H9 (cell line): ENCODE measurements around the gene ZNF831. TPM values are rescaled to one million over a fixed set of nuclear protein-coding genes. Genes with fewer than 3 reads are reported as not detected.

Experiments used
- DNase-seq: peaks from one replicate; pipeline ENCODE4 v3.0.0-alpha.2; 2017
- H2AFZ ChIP-seq: one replicate; pipeline ENCODE4 v1.6.1; 2013; ENCODE audit warnings: mild to moderate bottlenecking, low read length, control low read depth, moderate library complexity
- H2AK5ac ChIP-seq: 2 replicates; pipeline ENCODE4 v1.6.1; 2013; ENCODE audit warnings: low read length, control low read depth, mixed read lengths; ENCODE audit not compliant: insufficient read length
- H2BK120ac ChIP-seq: one replicate; pipeline ENCODE4 v1.6.1; 2013; ENCODE audit warnings: low read depth, mild to moderate bottlenecking, low read length, control low read depth, inconsistent platforms; ENCODE audit not compliant: poor library complexity, severe bottlenecking
- H2BK12ac ChIP-seq: 2 replicates; pipeline ENCODE4 v1.6.1; 2013; ENCODE audit warnings: low read length, control low read depth, mixed read lengths, low read depth; ENCODE audit not compliant: insufficient read length
- H2BK15ac ChIP-seq: 2 replicates; pipeline ENCODE4 v1.6.1; 2013; ENCODE audit warnings: low read depth, low read length, control low read depth
- H2BK20ac ChIP-seq: one replicate; pipeline ENCODE4 v1.6.1; 2013; ENCODE audit warnings: low read depth, mild to moderate bottlenecking, low read length, control low read depth, inconsistent platforms; ENCODE audit not compliant: poor library complexity, severe bottlenecking
- H2BK5ac ChIP-seq: 2 replicates; pipeline ENCODE4 v1.6.1; 2013; ENCODE audit warnings: low read length, control low read depth, mixed read lengths; ENCODE audit not compliant: insufficient read length
- H3K14ac ChIP-seq: 2 replicates; pipeline ENCODE4 v1.6.1; 2013; ENCODE audit warnings: low read length, control low read depth; ENCODE audit not compliant: insufficient read depth
- H3K18ac ChIP-seq: 2 replicates; pipeline ENCODE4 v1.6.1; 2013; ENCODE audit warnings: low read depth, mild to moderate bottlenecking, mixed read lengths, low read length, control low read depth; ENCODE audit not compliant: insufficient read length
- H3K23ac ChIP-seq: 2 replicates; pipeline ENCODE4 v1.6.1; 2013; ENCODE audit warnings: low read length, control low read depth, mixed read lengths, low read depth; ENCODE audit not compliant: insufficient read length
- H3K23me2 ChIP-seq: 2 replicates; pipeline ENCODE4 v1.6.1; 2013; ENCODE audit warnings: low read depth, mild to moderate bottlenecking, mixed read lengths, low read length, control low read depth; ENCODE audit not compliant: insufficient read length, poor library complexity, severe bottlenecking
- H3K27ac ChIP-seq: 2 replicates; pipeline ENCODE4 v1.5.1; 2013; ENCODE audit warnings: low read length, control low read depth, mixed read lengths, low read depth; ENCODE audit not compliant: insufficient read length
- H3K27me3 ChIP-seq: 2 replicates; pipeline ENCODE4 v1.6.1; 2013; ENCODE audit warnings: low read length, control low read depth, inconsistent platforms; ENCODE audit not compliant: insufficient read depth
- H3K4ac ChIP-seq: 2 replicates; pipeline ENCODE4 v1.6.1; 2013; ENCODE audit warnings: low read depth, mild to moderate bottlenecking, control low read depth, inconsistent platforms, low read length, moderate library complexity
- H3K4me1 ChIP-seq: 2 replicates; pipeline ENCODE4 v1.6.1; 2013; ENCODE audit warnings: low read length, control low read depth, inconsistent platforms; ENCODE audit not compliant: insufficient read depth
- H3K4me2 ChIP-seq: 2 replicates; pipeline ENCODE4 v1.6.1; 2013; ENCODE audit warnings: low read length, control low read depth, mixed read lengths; ENCODE audit not compliant: insufficient read length, insufficient read depth
- H3K56ac ChIP-seq: 2 replicates; pipeline ENCODE4 v1.6.1; 2013; ENCODE audit warnings: low read depth, mild to moderate bottlenecking, mixed read lengths, low read length, control low read depth; ENCODE audit not compliant: insufficient read length
- H3K79me1 ChIP-seq: 2 replicates; pipeline ENCODE4 v1.6.1; 2013; ENCODE audit warnings: low read depth, mild to moderate bottlenecking, moderate library complexity, low read length, control low read depth, inconsistent platforms; ENCODE audit not compliant: insufficient read depth, poor library complexity, severe bottlenecking
- H3K79me2 ChIP-seq: 2 replicates; pipeline ENCODE4 v1.6.1; 2013; ENCODE audit warnings: low read length, control low read depth, inconsistent platforms; ENCODE audit not compliant: insufficient read depth
- H3K9ac ChIP-seq: 2 replicates; pipeline ENCODE4 v1.6.1; 2013; ENCODE audit warnings: low read length, control low read depth, mixed read lengths; ENCODE audit not compliant: insufficient read length; ENCODE audit errors: extremely low read depth
- H3K9me3 ChIP-seq: one replicate; pipeline ENCODE4 v1.6.1; 2013; ENCODE audit warnings: low read depth, low read length, inconsistent platforms; ENCODE audit not compliant: control insufficient read depth
- H3T11ph ChIP-seq: one replicate; pipeline ENCODE4 v1.6.1; 2013; ENCODE audit warnings: mild to moderate bottlenecking, low read length, control low read depth, inconsistent platforms
- H4K20me1 ChIP-seq: one replicate; pipeline ENCODE4 v1.6.1; 2013; ENCODE audit not compliant: control insufficient read depth, insufficient read length, insufficient read depth
- H4K5ac ChIP-seq: 2 replicates; pipeline ENCODE4 v1.6.1; 2013; ENCODE audit warnings: low read depth, mild to moderate bottlenecking, mixed read lengths, low read length, control low read depth; ENCODE audit not compliant: insufficient read length
- H4K8ac ChIP-seq: replicated peaks from 2 replicates; pipeline ENCODE4 v1.6.1; 2013; ENCODE audit warnings: low read length, control low read depth, mixed read lengths, low read depth; ENCODE audit not compliant: insufficient read length
- H4K91ac ChIP-seq: 2 replicates; pipeline ENCODE4 v1.6.1; 2013; ENCODE audit warnings: low read depth, mild to moderate bottlenecking, moderate library complexity, mixed read lengths, low read length, control low read depth; ENCODE audit not compliant: insufficient read length
- H3K27ac Mint-ChIP-seq, 3 experiments: 2 replicates in 2 of 3; 3 replicates in 1 of 3; pipeline ENCODE4 v1.8.0; 2020 to 2021; ENCODE audit warnings: mixed read lengths in 3 of 3, mild to moderate bottlenecking in 1 of 3, moderate library complexity in 1 of 3
- H3K27me3 Mint-ChIP-seq: 2 replicates; pipeline ENCODE4 v1.8.0; 2021; ENCODE audit warnings: low read depth, mild to moderate bottlenecking, moderate library complexity, mixed read lengths
- H3K36me3 Mint-ChIP-seq, 3 experiments: 2 replicates in 2 of 3; 3 replicates in 1 of 3; pipeline ENCODE4 v1.8.0; 2020 to 2021; ENCODE audit warnings: low read depth in 3 of 3, mixed read lengths in 3 of 3; ENCODE audit not compliant: insufficient read depth in 1 of 3
- H3K4me1 Mint-ChIP-seq, 2 experiments: 2 replicates each; pipeline ENCODE4 v1.8.0; 2020; ENCODE audit warnings: mixed read lengths in 2 of 2
- H3K4me3 Mint-ChIP-seq, 2 experiments: 2 replicates in 1 of 2; 3 replicates in 1 of 2; pipeline ENCODE4 v1.8.0; 2020 to 2021; ENCODE audit warnings: mild to moderate bottlenecking in 2 of 2, mixed read lengths in 2 of 2, moderate library complexity in 1 of 2
- H3K9me3 Mint-ChIP-seq, 2 experiments: 2 replicates in 1 of 2; 3 replicates in 1 of 2; pipeline ENCODE4 v1.8.0; 2020; ENCODE audit warnings: mild to moderate bottlenecking in 2 of 2, mixed read lengths in 2 of 2, moderate library complexity in 1 of 2
- CTCF ChIP-seq: fragments of 200-600 bp; sonication (generic); conservative IDR thresholded peaks from 3 replicates; pipeline ENCODE4 v1.8.0; 2021; ENCODE audit warnings: antibody characterized with exemption, mild to moderate bottlenecking
- WGBS: extraction: QIAGEN DNeasy Blood & Tissue Kit; methylation state at CpG from one replicate; pipeline ENCODE4 v1.1.7; 2013; ENCODE audit warnings: missing lambda C conversion rate, low lambda C conversion rate, mixed read lengths; ENCODE audit not compliant: insufficient read length; ENCODE audit errors: extremely low coverage; 5-methylcytosine and 5-hydroxymethylcytosine counted together
- total RNA-seq: library from RNA; stranded (reverse); gene quantifications from 2 replicates; pipeline ENCODE4 v1.2.1, GENCODE V29; 2021

The ZNF831 gene
- total RNA-seq, 1 experiment from 2014 or later: not detected

- H3K4me1 ChIP-seq: no peaks in the 10 kb centered on the region; the same call in 1 of the 2 replicates
- no peak overlapping the region for H4K91ac ChIP-seq
- H4K8ac ChIP-seq: no peak overlapping the region
- peaks cover 0 to 5% of the 10 kb centered on the region in 2 experiments; a peak in 1 of 5 replicates for H3K9me3 Mint-ChIP-seq
- H3K36me3 Mint-ChIP-seq: peaks cover 0 to 12% (median 0%) of the 10 kb centered on the region in 3 experiments; a peak in 2 of 7 replicates
- no peak overlapping the region for H3K27ac Mint-ChIP-seq
- no peaks in the 10 kb centered on the region for H3K79me2 ChIP-seq
- no peak overlapping the region for H4K5ac ChIP-seq
- no peak overlapping the region for H2BK5ac ChIP-seq
- no peak overlapping the region for H2AK5ac ChIP-seq
- H3T11ph ChIP-seq: no peak overlapping the region
- no peak overlapping the region for H2AFZ ChIP-seq
- no CpG with 5 or more reads among the region's 4 CpGs for WGBS
- no peaks in the 10 kb centered on the region for H3K9me3 ChIP-seq
- no peak overlapping the region for H2BK120ac ChIP-seq
- H3K27me3 Mint-ChIP-seq: peaks cover 39% of the 10 kb centered on the region
- no peaks in the 10 kb centered on the region for H4K20me1 ChIP-seq
- no peak overlapping the region for H3K14ac ChIP-seq
- H3K79me1 ChIP-seq: no peaks in the 10 kb centered on the region
- H2BK20ac ChIP-seq: no peak overlapping the region
- no peak overlapping the region for H3K23ac ChIP-seq
- H3K9ac ChIP-seq: no peak overlapping the region
- no peak overlapping the region for H3K4me3 Mint-ChIP-seq
- H3K4ac ChIP-seq: no peak overlapping the region
- no peak overlapping the region for H3K18ac ChIP-seq
- H3K23me2 ChIP-seq: no peaks in the 10 kb centered on the region
- TF ChIP-seq CTCF: no peak
- H3K4me2 ChIP-seq: no peak overlapping the region
- DNase-seq: no peak
- no peak overlapping the region for H2BK15ac ChIP-seq
- H3K56ac ChIP-seq: no peak overlapping the region
- H3K4me1 Mint-ChIP-seq: peaks cover 22 to 25% of the 10 kb centered on the region in 2 experiments
- no peak overlapping the region for H2BK12ac ChIP-seq
- no peaks in the 10 kb centered on the region for H3K27me3 ChIP-seq
- H3K27ac ChIP-seq: no peak overlapping the region
Measured at GRCh38 chr20:59247731-59248684, 84.4 kb downstream of the ZNF831 start.
